NCI-H1417 treated with DMSO at 0.1 percent for 48 hours (cell line): Measurements from ENCODE around the gene FRMD8.
"Not testable (repeated sequence)": the region's sequence is repeated elsewhere in the genome, so short reads cannot be mapped to it uniquely, and the experiment has no call there.

Experiments used
- DNase-seq: peaks from one replicate; lab custom pipeline; 2025; lab: John Stamatoyannopoulos, UW

FRMD8 gene

DNA sequence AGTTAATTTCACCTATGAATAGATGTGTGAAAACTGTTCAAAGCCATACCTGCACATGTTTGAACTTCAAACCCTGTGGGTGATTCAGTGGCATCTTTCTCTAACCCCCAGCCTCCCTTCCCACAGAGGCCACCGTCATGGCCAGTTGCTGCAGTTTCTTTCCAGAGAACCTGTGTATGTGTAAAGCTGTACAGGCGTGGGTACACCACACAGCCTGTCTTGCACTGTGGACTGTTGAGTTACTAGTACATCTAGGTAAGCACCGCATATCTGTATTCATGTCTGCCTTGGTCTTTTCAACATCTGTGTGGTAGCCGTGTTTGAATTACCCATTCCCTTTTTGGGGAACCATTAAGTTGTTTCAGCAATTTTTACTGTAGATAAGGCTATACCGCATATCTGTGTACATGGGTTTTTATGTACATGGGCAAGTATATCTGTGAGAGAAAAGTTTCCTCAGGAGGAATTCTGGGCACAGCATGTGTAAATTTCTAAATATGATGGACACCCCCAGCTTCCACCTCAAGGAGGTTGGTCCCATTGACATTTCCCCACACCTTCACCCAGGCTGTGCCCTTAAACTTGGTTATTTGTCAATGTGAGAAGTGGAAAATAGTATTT is 50.1 kb downstream of the FRMD8 start:
- DNase-seq = no peak

DNA sequence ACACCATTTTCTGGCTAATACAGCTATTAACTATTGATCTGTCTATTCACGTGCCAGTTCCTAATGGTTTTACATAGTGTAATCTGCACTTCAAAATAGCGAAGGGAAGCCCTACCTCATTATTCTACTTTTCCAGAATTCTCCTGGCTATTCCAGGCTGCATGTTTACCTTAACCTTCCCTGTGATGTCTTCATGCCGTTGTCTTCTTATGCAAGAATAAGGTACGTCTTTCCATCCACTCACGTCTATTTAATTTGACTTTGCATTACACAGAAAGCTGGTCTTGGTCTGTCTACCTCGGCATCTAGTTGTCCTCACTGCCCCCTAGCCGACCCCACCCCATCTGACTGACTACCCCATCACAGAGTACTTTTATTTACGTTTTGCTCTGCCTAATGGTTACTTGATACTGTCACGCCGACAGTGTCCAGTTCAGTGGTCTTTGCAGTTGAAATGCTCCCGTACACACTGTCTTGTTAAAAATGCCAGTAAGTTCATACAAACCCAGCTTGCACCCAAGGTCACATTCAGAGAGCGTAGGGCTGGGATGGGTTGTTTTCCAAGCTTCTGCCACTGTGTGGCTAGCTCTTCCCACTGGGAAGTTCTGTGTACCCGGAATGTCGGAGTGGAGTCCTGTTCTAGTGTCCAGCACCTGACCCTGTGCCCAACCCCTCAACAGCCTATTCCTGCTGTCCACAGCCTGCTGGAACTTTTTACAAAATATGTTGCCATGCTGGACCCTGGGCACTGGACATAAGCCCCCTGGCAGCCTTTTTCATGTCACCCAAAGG is 51.2 kb downstream of the FRMD8 start:
- no peak for DNase-seq

DNA sequence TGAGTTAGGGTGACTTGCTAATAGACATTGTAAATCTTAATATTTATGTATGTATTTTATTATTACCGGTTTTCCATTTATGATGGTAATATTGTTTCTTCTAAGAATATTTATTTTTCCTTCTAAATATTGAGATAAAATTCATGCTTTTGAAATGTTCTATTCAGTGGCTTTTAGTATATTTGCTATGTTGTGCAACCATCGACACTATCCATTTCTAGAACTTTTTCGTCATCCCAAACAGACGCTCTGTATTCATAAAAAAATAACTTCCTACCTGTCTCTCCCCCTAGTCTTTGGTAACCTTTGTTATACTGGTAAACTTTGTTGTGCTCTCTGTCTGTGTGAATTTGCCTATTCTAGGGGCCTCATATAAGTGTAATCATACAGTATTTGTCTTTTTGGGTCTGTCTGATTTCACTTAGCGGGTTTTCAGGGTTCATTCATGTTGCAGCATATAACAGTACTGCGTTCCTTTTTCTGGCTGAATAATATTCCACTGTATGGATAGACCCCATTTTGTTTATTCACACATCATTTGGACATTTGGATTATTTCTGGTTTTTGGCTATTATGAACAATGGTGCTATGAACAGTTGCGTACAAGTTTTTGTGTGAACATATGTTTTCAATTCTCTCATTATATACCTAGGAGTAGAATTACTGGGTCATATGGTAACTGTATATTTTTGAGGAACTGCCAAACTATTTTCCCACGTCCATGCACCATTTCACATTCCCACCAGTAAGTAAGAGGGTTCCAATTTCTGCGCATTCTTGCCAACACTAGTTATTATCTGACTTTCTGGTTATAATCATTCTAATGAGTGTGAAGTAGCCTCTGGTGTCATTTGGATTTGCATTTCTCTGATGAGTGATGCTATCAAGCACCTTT is 52.1 kb downstream of the FRMD8 start:
- no peak for DNase-seq

DNA sequence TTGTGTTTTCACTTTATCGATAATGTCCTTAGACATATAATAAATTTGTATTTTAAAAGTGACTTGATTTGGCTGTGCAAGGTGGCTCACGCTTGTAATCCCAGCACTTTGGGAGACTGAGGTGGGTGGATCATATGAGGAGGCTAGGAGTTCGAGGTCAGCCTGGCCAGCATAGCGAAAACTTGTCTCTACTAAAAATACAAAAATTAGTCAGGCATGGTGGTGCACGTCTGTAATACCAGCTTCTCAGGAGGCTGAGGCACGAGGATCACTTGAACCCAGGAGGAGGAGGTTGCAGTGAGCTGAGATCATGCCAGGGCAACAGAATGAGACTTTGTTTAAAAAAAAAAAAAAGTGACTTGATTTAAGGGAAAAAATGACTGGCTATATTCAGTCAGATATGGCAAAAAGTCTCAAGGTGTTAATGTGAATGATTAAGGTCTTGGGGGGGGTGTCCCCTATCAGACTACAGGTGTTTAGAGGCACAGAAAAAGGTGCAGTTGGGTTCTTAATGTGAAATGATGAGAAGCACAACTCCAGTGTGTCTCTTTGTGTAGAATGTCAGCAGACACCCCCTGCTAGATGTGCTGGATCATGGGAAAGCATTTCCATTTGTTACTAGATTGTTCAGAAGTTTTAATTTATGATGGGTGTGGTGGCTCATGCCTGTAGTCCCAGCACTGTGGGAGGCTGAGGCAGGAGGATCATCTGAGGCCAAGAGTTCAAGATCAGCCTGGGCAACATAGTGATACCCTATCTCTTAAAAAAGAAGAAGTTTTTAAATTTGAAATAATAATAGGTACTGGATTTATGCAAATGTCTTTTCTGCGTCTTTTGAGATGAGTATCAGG is 53.1 kb downstream of the FRMD8 start:
- no peak for DNase-seq

DNA sequence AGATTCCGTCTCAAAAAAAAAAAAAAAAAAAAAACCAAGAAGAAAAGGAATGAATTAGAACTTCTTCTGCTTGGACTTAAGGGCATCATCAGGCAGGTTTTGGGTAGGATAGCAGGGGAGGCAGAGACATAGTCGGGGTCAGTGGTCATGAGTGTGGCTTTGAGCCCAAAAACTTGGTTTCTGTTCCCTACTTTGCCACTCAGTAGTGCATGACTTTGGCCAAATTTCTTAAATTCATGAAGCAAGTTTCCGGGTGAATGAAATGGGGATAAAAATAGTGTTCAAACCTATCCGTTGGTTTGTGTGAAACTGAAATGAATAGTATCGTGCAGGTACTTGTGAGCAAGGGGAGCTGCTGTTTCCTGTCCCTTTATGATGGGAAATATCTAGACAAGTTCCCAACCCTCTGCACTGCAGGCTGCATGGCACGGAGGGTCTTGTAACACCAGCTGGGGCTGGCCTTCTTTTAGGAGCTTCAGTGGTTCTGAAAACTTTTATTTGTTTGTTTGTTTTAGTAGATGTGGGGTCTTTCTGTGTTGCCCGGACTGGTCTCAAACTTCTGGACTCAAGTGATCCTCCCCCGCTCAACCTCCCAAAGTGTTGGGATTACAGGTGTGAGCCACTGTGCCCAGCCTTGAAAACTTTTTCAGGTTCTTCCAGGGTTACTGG is 54.5 kb downstream of the FRMD8 start:
- no peak for DNase-seq

DNA sequence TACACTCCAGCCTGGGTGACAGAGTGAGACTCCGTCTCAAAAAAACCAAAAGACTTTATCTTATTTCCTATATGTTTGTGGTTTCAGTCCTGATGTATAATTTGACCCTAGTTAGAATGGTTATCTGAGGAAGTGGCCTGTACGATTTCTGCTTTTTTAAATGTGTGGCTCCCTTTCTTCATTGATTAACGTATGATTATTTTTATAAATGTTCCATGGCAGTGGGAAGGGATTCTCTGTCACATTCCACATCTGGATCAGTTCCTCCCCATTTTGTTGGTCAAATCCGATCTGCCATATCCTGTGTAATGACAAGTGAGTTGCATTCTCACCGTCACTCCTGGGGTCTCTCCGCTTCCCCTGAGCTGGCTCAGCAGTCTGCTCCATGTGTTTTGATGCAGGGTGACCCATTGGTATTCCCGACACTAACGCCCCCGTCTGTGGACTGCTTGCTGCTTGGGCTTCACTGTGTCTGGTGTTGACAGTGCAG is 56.5 kb downstream of the FRMD8 start:
- DNase-seq = no peak

DNA sequence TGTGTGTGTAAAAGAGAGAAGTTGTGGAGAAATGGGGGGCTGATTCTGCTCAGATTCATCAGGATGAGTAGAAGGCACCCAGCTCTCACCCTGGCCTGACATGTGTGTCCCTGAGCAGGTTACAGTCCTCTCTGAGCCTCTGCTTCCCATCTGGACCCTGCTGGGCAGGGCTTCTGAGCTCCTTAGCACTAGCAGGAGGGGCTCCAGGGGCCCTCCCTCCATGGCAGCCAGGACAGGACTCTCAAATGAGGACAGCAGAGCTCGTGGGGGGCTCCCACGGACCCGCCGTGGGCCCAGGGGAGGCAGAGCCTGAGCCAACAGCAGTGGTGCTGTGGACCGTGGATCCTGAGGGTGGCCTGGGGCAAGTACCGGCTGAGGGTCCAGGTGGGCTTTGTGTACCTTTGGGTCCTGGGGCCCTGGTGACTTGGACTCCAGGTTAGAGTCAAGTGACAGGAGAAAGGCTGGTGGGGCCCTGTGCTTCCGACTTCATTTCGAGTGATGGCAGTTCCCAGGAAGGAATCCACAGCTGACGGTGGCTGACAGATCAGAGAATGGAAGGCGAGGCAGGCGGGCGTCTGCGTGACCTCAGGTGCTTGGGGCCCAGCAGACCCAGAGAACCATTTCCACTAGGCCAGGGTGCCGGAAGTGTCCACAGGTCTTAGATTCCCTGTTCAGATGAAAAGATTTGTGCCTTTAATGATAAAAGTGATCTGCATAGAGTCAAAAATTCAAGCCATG is 58.0 kb downstream of the FRMD8 start:
- DNase-seq = no peak

DNA sequence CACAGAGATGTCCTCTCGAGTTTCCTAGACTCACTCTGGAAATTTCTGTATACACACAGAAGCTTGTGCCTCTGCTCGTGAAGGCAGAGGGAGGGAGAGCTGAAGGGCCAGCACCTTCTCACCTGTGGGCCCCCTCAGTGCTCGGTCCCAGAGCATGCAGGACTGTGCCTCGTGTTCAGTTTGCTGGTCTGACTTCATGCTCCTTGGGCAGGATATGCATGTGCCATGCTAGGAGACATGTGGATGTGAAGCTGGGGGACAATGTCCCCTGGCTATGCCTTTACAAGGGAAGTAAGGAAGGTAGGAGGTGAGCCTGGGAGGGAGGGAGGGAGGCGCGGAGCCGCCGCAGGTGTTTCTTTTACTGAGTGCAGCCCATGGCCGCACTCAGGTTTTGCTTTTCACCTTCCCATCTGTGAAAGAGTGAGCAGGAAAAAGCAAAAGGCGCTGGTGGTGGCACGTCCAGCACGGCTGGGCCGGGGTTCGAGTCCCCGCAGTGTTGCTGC is 58.7 kb downstream of the FRMD8 start:
- no peak for DNase-seq

DNA sequence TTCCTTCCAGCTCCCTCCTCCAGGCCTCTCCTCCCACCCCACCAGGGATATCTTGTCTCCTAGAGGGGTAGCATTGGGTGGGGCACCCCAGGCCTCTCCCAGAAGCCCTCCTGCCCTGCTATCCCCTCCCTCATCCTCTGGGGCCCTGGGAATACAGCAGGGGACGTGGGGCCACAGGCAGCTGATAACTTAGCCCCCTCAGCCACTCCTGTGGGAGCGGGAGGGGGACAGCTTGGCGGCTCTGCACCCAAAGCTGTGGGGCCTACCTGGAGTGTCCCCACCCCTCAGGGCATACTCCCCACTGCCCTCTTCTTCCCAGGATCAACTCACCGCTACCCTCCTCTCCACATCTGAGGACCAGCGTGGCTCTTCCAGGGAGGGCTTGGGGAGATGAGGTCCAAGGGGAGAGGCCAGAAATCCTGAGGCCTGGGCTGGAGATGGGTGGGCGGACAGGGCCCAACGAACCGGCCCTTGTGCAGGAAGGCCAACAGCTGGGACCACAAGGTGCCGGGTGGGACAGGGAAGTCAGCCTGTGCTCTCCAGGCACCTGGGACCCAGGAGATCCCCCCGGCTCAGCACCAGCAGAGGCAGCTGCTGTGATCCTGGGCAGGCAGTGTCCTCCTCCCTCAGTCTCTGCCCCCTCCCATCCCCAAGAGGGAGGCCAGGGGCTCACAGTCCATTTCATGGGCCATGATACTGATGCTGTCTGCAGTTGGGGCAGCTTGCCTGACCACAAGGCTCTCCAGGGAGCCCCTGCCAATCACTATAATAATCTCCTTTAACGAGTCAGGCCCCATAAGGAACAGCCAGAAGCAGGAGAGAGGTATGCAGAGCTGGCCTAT is 59.4 kb downstream of the FRMD8 start:
- no peak for DNase-seq

DNA sequence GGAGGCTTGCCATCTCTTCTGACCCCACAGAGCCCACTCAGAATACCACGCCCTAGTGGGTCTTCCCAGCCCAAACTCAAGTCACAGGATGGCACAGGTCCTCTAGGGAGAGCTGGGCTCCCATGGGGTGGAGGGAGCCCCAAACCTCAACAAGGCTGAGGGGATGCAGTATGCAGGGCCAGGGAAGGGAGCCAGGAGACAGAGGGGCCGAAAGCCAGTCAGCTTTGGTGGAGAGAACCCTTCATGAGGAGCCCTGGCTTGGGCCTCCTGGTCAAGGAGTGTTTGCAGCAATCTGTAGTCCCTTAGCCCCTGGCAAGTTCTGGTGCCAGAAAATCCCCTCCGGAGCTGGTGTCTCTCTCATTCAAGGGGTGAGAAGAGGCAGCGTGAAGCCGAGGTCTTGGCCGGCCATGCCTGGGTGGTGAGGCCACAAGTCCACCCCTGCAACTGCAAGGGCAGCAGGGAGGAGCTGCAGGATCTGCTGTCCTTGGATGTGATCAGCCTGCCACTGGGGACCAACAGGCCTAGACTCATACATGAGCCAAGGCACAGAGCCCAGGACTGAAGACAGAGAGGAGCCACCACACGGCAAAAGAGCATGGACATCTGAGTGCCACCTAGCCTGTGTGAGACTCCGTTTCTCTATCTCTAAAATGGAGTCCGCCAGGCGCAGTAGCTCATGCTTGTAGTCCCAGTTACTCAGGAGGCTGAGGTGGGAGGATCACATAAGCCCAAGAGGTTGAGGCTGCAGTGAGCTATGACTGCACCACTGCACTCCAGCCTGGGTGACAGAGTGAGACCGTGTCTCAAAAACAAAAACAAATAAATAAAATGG is 60.2 kb downstream of the FRMD8 start:
- DNase-seq = no peak

DNA sequence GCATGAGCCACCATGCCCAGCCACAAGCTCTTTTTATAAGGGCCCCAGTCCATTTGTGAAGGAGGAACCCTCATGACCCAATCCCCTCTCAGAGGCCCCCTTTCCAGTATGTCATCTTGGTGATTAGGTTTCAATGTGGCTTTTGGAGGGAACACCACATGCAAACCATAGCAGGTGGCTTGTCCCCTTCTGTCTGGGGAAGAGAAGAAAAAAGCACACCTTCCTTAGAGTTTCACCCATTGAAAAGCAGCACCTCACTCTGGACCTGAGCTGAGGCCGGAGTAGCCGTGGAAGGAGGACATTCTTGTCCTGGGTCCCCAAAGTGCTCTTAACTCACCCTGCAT is 61.6 kb downstream of the FRMD8 start:
- DNase-seq = no peak

DNA sequence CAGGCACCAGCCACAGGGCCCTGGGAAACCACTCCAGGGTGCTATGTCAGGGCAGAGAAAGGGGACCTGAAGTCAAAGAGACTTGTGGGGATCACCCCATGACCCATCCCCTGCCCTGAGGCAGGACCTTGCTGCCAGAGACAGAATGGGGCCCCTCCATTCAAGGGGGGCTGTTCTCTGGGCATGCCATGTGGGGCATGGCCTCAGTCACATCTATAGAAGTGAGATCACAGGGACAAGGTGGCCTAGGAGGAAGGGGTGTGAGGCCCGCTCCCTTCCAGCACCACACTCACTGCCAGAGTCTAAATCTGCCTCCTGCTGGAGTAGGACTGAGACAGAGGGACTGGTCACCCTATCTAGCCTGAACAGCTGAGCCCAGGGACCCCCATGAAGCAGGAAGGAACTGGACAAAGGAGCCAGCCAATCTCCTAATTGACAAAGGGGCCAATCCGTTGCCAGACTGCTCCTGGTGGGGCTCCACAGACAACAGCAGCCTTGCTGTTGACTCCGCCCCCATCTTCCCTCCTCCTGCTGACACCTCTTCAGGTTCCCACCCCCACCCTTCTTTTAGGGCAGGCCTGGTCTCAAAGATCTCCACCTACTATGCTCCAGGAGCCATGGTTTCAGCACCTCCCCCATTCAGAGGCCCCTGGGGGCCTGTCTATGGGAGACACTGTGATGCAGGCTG is 62.1 kb downstream of the FRMD8 start:
- no peak for DNase-seq

DNA sequence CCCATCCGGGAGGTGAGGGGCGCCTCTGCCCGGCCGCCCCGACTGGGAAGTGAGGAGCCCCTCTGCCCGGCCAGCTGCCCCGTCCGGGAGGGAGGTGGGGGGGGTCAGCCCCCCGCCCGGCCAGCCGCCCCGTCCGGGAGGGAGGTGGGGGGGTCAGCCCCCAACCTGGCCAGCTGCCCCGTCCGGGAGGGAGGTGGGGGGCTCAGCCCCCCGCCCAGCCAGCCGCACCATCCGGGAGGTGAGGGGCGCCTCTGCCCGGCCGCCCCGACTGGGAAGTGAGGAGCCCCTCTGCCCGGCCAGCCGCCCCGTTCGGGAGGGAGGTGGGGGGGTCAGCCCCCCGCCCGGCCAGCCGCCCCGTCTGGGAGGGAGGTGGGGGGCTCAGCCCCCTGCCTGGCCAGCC is 64.9 kb downstream of the FRMD8 start:
- DNase-seq = not testable (repeated sequence)

DNA sequence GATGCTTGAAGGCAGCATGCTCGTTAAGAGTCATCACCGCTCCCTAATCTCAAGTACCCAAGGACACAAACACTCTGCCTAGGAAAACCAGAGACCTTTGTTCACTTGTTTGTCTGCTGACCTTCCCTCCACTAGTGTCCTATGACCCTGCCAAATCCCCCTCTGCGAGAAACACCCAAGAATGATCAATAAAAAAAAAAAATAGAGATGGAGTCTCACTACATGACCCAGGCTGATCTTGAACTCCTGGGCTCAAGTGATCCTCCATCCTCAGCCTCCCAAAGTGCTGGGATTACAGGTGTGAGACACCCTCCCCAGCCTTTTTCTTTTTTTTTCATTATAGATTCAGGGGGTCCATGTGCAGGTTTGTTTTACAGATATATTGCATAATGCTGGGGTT is 65.8 kb downstream of the FRMD8 start:
- DNase-seq = not testable (repeated sequence)

DNA sequence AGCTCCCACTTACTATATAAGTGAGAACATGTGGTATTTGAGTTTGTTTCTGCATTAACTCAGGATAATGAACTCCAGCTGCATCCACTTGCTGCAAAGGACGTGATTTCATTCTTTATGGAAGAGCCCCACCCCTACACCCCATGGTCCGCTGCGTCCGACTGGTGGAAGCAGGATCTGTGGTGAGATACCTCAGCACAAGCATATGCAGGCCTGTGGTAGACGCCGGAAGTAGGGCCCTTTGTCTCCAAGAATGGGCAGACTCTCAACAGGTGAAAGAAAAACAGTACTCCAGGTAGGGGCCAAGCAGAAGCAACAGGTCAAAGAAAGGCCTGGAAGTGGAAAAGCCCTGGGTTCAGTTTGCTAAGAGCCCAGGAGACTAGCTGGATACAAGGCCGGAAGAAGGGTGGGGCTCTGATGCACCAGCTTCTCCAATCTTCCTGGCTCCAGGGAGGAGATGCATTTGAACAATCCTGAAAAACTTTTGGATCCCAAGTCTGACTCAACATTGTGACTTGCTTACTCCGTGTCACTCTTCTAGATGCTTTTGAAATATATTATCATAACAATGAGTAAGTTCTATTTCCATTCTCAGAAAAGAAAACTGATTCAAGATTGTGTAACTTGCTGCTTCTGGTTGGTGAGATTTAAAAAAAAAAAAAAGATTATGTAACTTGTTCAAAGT is 66.5 kb downstream of the FRMD8 start:
- no peak for DNase-seq

DNA sequence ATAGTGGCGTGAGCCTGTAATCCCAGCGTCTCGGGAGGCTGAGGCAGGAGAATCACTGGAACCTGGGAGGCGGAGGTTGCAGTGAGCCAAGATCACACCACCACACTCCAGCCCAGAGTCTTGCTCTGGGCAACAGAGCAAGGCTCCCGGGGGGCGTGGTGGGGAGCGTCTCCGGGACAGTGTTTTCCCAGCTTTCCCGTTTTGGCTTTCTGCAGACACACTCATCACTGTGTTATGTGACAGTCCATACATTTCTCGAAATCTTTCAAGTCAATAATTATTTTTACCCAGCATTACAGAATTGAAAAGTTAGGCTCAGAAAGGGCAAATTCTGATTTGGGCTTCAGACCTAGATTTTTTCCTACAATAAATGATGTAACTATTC is 67.9 kb downstream of the FRMD8 start:
- DNase-seq = no peak

DNA sequence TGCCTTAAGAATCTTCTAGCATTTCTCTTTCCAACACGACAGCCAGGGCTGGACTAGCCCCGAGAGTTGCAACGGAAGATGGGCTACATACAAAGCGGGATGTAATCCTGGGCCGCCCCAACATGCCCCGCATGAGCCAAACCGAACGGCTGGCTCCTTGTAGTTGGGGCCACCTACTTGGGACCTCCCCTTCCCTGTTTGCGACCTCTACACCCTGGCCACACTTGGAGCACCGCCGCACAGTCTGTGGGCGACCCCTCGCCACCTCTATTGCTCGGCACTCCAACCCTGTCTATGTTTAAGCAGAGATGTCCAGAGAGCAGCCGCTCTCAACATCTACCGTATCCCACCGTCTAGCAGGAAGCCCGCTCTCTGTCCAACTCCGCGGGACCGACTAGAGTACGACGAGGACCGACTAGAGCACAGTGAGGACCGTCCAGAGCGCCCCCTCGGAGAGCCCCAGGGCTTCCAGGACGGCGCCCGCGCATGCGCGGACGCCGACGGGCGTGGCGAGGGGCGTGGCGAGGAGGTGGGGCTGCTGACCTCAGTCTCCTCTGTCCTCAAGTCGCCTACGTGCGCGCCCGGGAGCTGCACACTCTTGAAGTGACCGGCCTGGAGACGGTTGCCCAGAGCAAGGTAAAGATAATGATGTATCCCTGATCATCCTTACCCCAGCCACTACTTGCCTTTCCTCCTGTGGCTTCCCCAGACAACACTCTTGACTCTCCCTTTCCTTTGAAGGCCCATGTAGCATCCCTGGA is 68.4 kb downstream of the FRMD8 start:
- DNase-seq = no peak
